ENCODE data around the gene ECI2.

ECI2 gene

GRCh38 chr6:4128748-4129147 is 6.6 kb downstream of the ECI2 start:
- Histone ChIP-seq H3K4me3 (replicated peaks; ENCODE audit: low read depth, low read length) (no peak overlapping the region), H3K27me3 (replicated peaks; ENCODE audit: control insufficient read depth, insufficient read depth, low read length) (no peaks in the 10 kb centered on the region), H3K36me3 (ENCODE audit: control insufficient read depth, insufficient read depth, low read length) (no peaks in the 10 kb centered on the region; the same call in none of the 2 replicates)
- no peak for TF ChIP-seq CTCF (IDR thresholded peaks at IDR 0.05; ENCODE audit: insufficient read depth, low read length, poor library complexity, severe bottlenecking)
- DNase-seq (ENCODE audit: extremely low read depth, insufficient read length): no peak

GRCh38 chr6:4128072-4128471 is 7.3 kb downstream of the ECI2 start:
- TF ChIP-seq CTCF (IDR thresholded peaks at IDR 0.05; ENCODE audit: insufficient read depth, low read length, poor library complexity, severe bottlenecking): no peak
- no peaks in the 10 kb centered on the region for H3K27me3 ChIP-seq (replicated peaks; ENCODE audit: control insufficient read depth, insufficient read depth, low read length)
- no peaks in the 10 kb centered on the region; the same call in none of the 2 replicates for H3K36me3 ChIP-seq (ENCODE audit: control insufficient read depth, insufficient read depth, low read length)
- no peak for DNase-seq (ENCODE audit: extremely low read depth, insufficient read length)
- no peak overlapping the region for H3K4me3 ChIP-seq (replicated peaks; ENCODE audit: low read depth, low read length)

- H3K27me3 ChIP-seq (replicated peaks; ENCODE audit: control insufficient read depth, insufficient read depth, low read length): no peaks in the 10 kb centered on the region
- no peak for DNase-seq (ENCODE audit: extremely low read depth, insufficient read length)
- H3K4me3 ChIP-seq (replicated peaks; ENCODE audit: low read depth, low read length): no peak overlapping the region
- no peaks in the 10 kb centered on the region; the same call in none of the 2 replicates for H3K36me3 ChIP-seq (ENCODE audit: control insufficient read depth, insufficient read depth, low read length)
- TF ChIP-seq CTCF (IDR thresholded peaks at IDR 0.05; ENCODE audit: insufficient read depth, low read length, poor library complexity, severe bottlenecking): no peak
Measured at GRCh38 chr6:4125933-4126864, 9.2 kb downstream of the ECI2 start.

GRCh38 chr6:4125500-4125899 is 9.9 kb downstream of the ECI2 start:
- Histone ChIP-seq H3K36me3 (ENCODE audit: control insufficient read depth, insufficient read depth, low read length) (no peaks in the 10 kb centered on the region; the same call in 1 of the 2 replicates), H3K4me3 (replicated peaks; ENCODE audit: low read depth, low read length) (no peak overlapping the region), H3K27me3 (replicated peaks; ENCODE audit: control insufficient read depth, insufficient read depth, low read length) (no peaks in the 10 kb centered on the region)
- no peak for DNase-seq (ENCODE audit: extremely low read depth, insufficient read length)
- TF ChIP-seq CTCF (IDR thresholded peaks at IDR 0.05; ENCODE audit: insufficient read depth, low read length, poor library complexity, severe bottlenecking): no peak

- Histone ChIP-seq H3K4me3 (replicated peaks; ENCODE audit: low read depth, low read length) (no peak overlapping the region), H3K27me3 (replicated peaks; ENCODE audit: control insufficient read depth, insufficient read depth, low read length) (no peaks in the 10 kb centered on the region), H3K36me3 (ENCODE audit: control insufficient read depth, insufficient read depth, low read length) (no peaks in the 10 kb centered on the region)
- no peak for TF ChIP-seq CTCF (IDR thresholded peaks at IDR 0.05; ENCODE audit: insufficient read depth, low read length, poor library complexity, severe bottlenecking)
- no peak for DNase-seq (ENCODE audit: extremely low read depth, insufficient read length)
Measured at GRCh38 chr6:4124351-4124750, 11.0 kb downstream of the ECI2 start.
